Thyroid gland (tissue), 4 donors: Measurements from ENCODE around the gene TMEM208.
A peak's percentile ranks its signal among the peaks of the same experiment; 100 is the strongest.

Experiments
- CTCF ChIP-seq, 6 experiments: fragments of 200-600 bp in 3 of 6; fragments of 450-650 bp in 3 of 6; sonication (generic) in 3 of 6; IDR thresholded peaks; one replicate each; pipeline ENCODE4 v1.5.1; 2016 to 2019; ENCODE audit warnings: antibody characterized with exemption in 6 of 6, mild to moderate bottlenecking in 2 of 6, inconsistent platforms in 1 of 6, moderate library complexity in 1 of 6
- POLR2A ChIP-seq, 2 donors: fragments of 450-650 bp; IDR thresholded peaks; one replicate each; pipeline ENCODE4 v1.6.1; 2017; ENCODE audit warnings: antibody characterized with exemption in 2 of 2, mild to moderate bottlenecking in 2 of 2, moderate library complexity in 1 of 2

- TF ChIP-seq CTCF (IDR thresholded peaks at IDR 0.05) (peak in 3 of 6 experiments; percentile 14 to 40 (median 18)), POLR2A (IDR thresholded peaks at IDR 0.05) (peak in 1 of 2 donors; percentile 71)
Measured at GRCh38 chr16:67226804-67227566, at the start of gene TMEM208.
